Keratinocyte (primary cell): ENCODE results near the gene BRSK2. TPM values are rescaled to one million over a fixed set of nuclear protein-coding genes. Genes with fewer than 3 reads are reported as not detected.

Experiments used
- DNase-seq: peaks from one replicate; pipeline ENCODE4 v3.0.0-alpha.2; 2011; ENCODE audit warnings: low read depth, missing footprints, low spot score
- FAIRE-seq: peaks from 2 replicates; lab custom pipeline; 2011; peaks lifted over from hg19 to GRCh38; lab: Jason Lieb, UNC
- H2AFZ ChIP-seq: 2 replicates; pipeline ENCODE4 v1.6.0; 2012; ENCODE audit warnings: low read length, control low read depth, inconsistent platforms; ENCODE audit not compliant: control insufficient read depth
- H3K27ac ChIP-seq: 2 replicates; pipeline ENCODE4 v1.5.1; 2011; ENCODE audit warnings: low read length; ENCODE audit not compliant: control insufficient read depth, insufficient read depth
- H3K27me3 ChIP-seq: 3 replicates; pipeline ENCODE4 v1.6.0; 2011; ENCODE audit warnings: low read length; ENCODE audit not compliant: control insufficient read depth, insufficient read depth; ENCODE audit errors: extremely low read depth
- H3K36me3 ChIP-seq, 2 experiments: 2 replicates in 1 of 2; 3 replicates in 1 of 2; pipeline ENCODE4 v1.5.1; 2011; ENCODE audit warnings: low read length in 2 of 2, mild to moderate bottlenecking in 1 of 2; ENCODE audit not compliant: control insufficient read depth in 2 of 2, insufficient read depth in 2 of 2; ENCODE audit errors: extremely low read depth in 1 of 2
- H3K4me1 ChIP-seq: 3 replicates; pipeline ENCODE4 v1.5.1; 2011; ENCODE audit warnings: low read length; ENCODE audit not compliant: control insufficient read depth, insufficient read depth; ENCODE audit errors: extremely low read depth
- H3K4me2 ChIP-seq: 3 replicates; pipeline ENCODE4 v1.6.0; 2011; ENCODE audit warnings: low read depth, low read length; ENCODE audit not compliant: control insufficient read depth, insufficient read depth; ENCODE audit errors: extremely low read depth
- H3K4me3 ChIP-seq, 3 experiments: fragments of 200-600 bp in 1 of 3; sonication (generic) in 1 of 3; 2 replicates in 2 of 3; 3 replicates in 1 of 3; pipeline ENCODE4 v1.5.1; 2011 to 2016; ENCODE audit warnings: low read length in 3 of 3, mild to moderate bottlenecking in 3 of 3, control low read depth in 2 of 3, inconsistent platforms in 1 of 3, low read depth in 1 of 3, mixed read lengths in 1 of 3, mixed run types in 1 of 3, moderate library complexity in 1 of 3; ENCODE audit not compliant: control insufficient read depth in 2 of 3, insufficient read depth in 2 of 3; ENCODE audit errors: extremely low read depth in 1 of 3
- H3K79me2 ChIP-seq: 2 replicates; pipeline ENCODE4 v1.6.0; 2012; ENCODE audit warnings: low read length; ENCODE audit not compliant: control insufficient read depth, insufficient read depth
- H3K9ac ChIP-seq: 3 replicates; pipeline ENCODE4 v1.6.0; 2011; ENCODE audit warnings: low read length; ENCODE audit not compliant: control insufficient read depth, insufficient read depth; ENCODE audit errors: extremely low read depth
- H3K9me1 ChIP-seq: 3 replicates; pipeline ENCODE4 v1.6.0; 2011; ENCODE audit warnings: low read length; ENCODE audit not compliant: control insufficient read depth, insufficient read depth; ENCODE audit errors: extremely low read depth
- H3K9me3 ChIP-seq: 2 replicates; pipeline ENCODE4 v1.5.1; 2012; ENCODE audit warnings: low read depth, low read length; ENCODE audit not compliant: control insufficient read depth
- H4K20me1 ChIP-seq: 3 replicates; pipeline ENCODE4 v1.6.0; 2011; ENCODE audit warnings: low read length; ENCODE audit not compliant: control insufficient read depth, insufficient read depth; ENCODE audit errors: extremely low read depth
- EZH2 ChIP-seq: IDR thresholded peaks from one replicate; pipeline ENCODE4 v1.6.1; 2012; ENCODE audit warnings: inconsistent platforms, mild to moderate bottlenecking, low read length, moderate library complexity
- dilution Hi-C: fragments of 300-500 bp; cut with MboI; formaldehyde crosslinking; loops from one replicate; pipeline ENCODE4 v1.7.0; 2020; ENCODE audit warnings: low sequenced_read_pairs; ENCODE audit not compliant: extremely low pct_ligation_motif_present
- polyA plus RNA-seq, 5 experiments: library from polyadenylated mRNA; depleted of rRNA in 3 of 5; stranded (reverse) in 3 of 5; stranded (forward) in 1 of 5; unstranded in 1 of 5; fragments of >200 nt; gene quantifications; 1 replicate in 1 of 5; 2 replicates in 3 of 5; 3 replicates in 1 of 5; pipeline versions ENCODE4 v1.2.1 to v1.2.3, GENCODE V29; 2011 to 2012; ENCODE audit warnings: missing spikeins in 2 of 5, low read depth in 1 of 5, low replicate concordance in 1 of 5
- TF ChIP-seq, protein P1 (sequence below), 3 experiments: IDR thresholded peaks in 1 of 3; conservative IDR thresholded peaks in 1 of 3; optimal IDR thresholded peaks in 1 of 3; 2 replicates in 2 of 3; 3 replicates in 1 of 3; pipeline versions ENCODE3 to v1.5.1; 2011; ENCODE audit warnings: low read length in 3 of 3, mild to moderate bottlenecking in 3 of 3, moderate library complexity in 2 of 3, control low read depth in 1 of 3, inconsistent platforms in 1 of 3; ENCODE audit not compliant: insufficient read depth in 2 of 3; ENCODE audit errors: extremely low read depth in 1 of 3

Gene BRSK2
- polyA plus RNA-seq, 1 donor (not counting 4 experiments of a cell fraction or from before 2014, with no cell fraction given): 0.09 TPM

DNA sequence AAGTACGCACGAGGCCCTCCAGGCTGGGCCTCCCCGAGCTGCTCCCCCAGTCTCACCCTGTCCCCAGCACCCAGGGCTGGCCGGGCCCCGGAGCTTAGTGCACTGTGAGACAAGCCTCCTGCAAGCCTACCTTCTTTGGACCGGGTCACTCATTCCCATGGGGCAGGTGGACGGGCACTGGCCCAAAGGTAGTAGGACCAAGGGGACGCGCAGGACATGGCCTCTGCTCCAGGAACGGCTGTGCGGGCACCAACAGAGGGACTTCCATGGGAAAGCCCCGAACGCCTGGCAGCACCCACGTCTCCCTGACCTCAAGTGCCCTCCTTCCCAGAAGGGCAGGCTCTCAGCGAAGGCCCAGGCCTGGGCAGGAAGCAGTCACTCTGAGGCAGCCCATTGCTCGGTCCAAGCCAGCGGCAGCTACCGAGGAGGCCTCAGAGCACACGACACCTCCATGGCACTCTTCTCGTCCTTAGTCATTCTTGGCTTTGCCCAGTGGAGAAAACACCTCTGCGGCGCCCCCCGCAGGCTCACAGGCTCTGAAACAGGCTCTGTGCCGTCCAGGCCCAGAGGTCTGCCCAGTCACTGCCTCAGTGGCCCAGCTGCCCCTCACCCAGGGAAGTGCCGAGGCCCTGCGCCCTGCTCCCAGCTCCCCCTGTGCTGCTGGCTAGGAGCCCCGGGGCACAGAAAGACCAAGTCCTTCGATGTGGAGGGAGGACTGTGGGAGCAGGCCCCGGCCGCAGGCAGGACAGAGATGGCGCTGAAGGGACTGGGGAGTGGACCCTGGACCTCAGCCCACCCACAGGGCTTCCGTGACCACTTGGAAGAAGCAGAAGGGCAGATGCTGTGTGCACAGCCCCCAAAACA, 93.1 kb downstream of the BRSK2 start:
- Histone ChIP-seq H3K9me1 (no peaks in the 10 kb centered on the region), H2AFZ (no peak overlapping the region), H3K9me3 (no peaks in the 10 kb centered on the region), H3K79me2 (peaks cover 40% of the 10 kb centered on the region), H3K4me3 (no peak overlapping the region), H3K27me3 (no peaks in the 10 kb centered on the region), H3K9ac (no peak overlapping the region), H3K4me2 (no peak overlapping the region), H4K20me1 (peaks cover 26% of the 10 kb centered on the region), H3K4me1 (peaks cover 3% of the 10 kb centered on the region), H3K36me3 (peaks cover 12 to 23% of the 10 kb centered on the region in 2 experiments), H3K27ac (no peak overlapping the region)
- no peak for TF ChIP-seq EZH2
- TF ChIP-seq, protein P1, sequence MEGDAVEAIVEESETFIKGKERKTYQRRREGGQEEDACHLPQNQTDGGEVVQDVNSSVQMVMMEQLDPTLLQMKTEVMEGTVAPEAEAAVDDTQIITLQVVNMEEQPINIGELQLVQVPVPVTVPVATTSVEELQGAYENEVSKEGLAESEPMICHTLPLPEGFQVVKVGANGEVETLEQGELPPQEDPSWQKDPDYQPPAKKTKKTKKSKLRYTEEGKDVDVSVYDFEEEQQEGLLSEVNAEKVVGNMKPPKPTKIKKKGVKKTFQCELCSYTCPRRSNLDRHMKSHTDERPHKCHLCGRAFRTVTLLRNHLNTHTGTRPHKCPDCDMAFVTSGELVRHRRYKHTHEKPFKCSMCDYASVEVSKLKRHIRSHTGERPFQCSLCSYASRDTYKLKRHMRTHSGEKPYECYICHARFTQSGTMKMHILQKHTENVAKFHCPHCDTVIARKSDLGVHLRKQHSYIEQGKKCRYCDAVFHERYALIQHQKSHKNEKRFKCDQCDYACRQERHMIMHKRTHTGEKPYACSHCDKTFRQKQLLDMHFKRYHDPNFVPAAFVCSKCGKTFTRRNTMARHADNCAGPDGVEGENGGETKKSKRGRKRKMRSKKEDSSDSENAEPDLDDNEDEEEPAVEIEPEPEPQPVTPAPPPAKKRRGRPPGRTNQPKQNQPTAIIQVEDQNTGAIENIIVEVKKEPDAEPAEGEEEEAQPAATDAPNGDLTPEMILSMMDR (optimal IDR thresholded peaks at IDR 0.05 in 1 of 3, IDR thresholded peaks at IDR 0.05 in 1 of 3, conservative IDR thresholded peaks at IDR 0.05 in 1 of 3; ENCODE audit: extremely low read depth in 1 of 3, insufficient read depth in 2 of 3, low read length in 3 of 3): peak in 1 of 3 experiments; percentile 15
- DNase-seq (no peak), FAIRE-seq (no peak)
- dilution Hi-C loops: no loop called here

DNA sequence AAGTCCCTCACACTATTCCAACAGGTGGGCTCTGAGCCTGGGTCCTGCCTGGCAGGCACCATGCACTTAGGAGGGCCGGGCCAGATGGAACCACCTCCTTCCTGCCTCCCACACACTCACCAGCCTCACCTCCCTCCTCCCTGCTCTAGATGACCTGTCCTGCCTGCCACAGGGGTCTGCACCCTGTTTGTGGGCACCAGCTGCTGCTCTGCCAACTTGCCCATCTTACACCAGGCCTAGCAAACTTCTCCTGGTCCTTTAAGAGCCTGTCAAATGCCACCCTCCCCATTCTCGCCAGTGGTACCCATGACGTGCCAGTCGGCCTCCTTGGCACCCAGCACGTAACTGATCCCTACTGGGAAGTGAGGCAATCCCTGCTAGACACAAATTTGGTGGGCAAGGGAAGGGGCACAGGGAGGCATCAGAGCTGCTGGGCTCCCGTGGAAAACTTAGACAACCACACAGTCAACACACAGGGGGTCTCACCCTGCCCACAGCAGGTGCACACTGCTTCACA, 93.8 kb downstream of the BRSK2 start:
- Histone ChIP-seq H3K4me1 (peaks cover 3% of the 10 kb centered on the region), H3K9ac (no peak overlapping the region), H3K27me3 (no peaks in the 10 kb centered on the region), H3K4me2 (no peak overlapping the region), H3K27ac (no peak overlapping the region), H3K9me1 (no peaks in the 10 kb centered on the region), H3K79me2 (peaks cover 45% of the 10 kb centered on the region), H3K36me3 (peaks cover 9 to 22% of the 10 kb centered on the region in 2 experiments), H2AFZ (no peak overlapping the region), H3K9me3 (no peaks in the 10 kb centered on the region), H4K20me1 (peaks cover 26% of the 10 kb centered on the region), H3K4me3 (no peak overlapping the region)
- dilution Hi-C loops: no loop called here
- DNase-seq: no peak
- FAIRE-seq: no peak
- TF ChIP-seq EZH2: no peak
- TF ChIP-seq, protein P1 (optimal IDR thresholded peaks at IDR 0.05 in 1 of 3, IDR thresholded peaks at IDR 0.05 in 1 of 3, conservative IDR thresholded peaks at IDR 0.05 in 1 of 3; ENCODE audit: extremely low read depth in 1 of 3, insufficient read depth in 2 of 3, low read length in 3 of 3): no peak
